WI38 (cell line): ENCODE data around the gene CD248.

Experiments
- H3K4me3 ChIP-seq: 2 replicates; pipeline ENCODE4 v1.5.1; 2011; ENCODE audit warnings: low read depth, mild to moderate bottlenecking, control low read depth, low read length
- CTCF ChIP-seq: IDR thresholded peaks from 2 replicates; pipeline ENCODE4 v1.5.1; 2012; ENCODE audit warnings: low read depth, mild to moderate bottlenecking, control low read depth, low read length

CD248 gene

DNA sequence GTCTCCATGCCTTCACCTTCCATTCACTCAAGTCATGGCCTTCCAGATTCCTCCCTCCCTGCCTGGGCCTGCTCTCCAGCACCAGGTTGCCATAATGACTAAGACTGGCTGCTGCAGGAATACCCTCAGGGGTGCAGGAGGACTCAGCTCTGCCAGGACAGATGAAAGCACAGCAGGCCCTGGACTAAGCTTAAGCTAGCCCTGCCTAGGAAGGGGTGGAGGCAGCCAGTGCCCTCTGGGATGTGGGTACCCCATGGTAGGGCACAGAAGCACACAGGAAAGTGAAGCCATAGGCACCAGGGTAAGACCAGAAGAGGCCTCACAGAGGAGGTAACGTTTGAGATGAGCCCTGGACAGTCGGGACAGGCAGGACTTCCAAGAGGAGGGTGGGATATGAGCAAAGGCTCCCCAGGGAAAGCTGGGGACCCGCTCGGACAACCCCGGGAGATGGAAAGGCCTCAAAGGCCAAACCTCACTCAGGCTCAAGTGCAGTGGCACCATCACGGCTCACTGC lies 22.4 kb upstream of the CD248 start:
- no peak overlapping the region for H3K4me3 ChIP-seq
- no peak for TF ChIP-seq CTCF

- TF ChIP-seq CTCF: no peak
- H3K4me3 ChIP-seq: no peak overlapping the region
Observed at GRCh38 chr11:66338276-66339161, 21.7 kb upstream of the CD248 start.

DNA sequence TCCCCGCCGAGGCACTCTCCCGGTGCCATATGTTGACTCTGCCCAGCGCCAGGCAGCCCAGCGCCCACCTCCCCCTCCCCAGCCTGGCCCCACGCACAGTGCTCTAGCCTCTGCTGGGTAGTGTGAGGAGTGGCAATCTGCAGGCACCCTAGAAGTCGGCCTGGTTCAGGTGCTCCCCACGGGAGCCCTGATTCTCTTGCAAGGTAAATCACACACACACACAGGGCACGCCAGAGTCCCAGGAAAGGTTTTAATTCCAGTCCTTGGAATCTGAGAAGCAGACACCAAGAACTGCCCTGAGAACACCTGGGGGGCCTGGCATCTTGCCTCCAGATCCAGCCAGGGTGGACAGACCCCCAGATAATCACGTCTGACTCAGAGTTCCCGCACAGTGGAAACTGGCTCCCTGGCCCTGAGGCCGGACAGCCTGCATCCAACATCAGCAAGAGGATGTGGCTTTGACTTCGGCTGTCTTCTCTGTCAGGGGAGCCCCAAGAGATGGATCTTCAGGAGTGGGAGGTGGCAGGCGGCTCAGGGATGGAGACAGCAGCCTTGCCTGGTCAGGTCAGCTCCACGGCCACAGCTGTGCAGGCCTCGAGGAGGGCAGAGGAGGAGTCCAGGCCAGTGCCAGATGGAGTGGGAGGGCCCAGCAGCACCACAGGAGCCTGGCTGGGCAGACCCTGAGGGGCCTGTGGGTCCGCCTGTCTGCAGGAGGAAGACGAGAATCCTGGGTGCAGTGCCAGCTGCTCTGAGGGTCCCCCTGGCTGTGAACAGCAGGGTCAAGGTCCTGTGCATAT lies 20.5 kb upstream of the CD248 start:
- no peak overlapping the region for H3K4me3 ChIP-seq
- TF ChIP-seq CTCF: no peak

- H3K4me3 ChIP-seq: peak within 1 kb of the TSS; percentile 87
- TF ChIP-seq CTCF: 0 out of 2 replicates have a peak, but pooled peaks have one; percentile 6
Observed at GRCh38 chr11:66336234-66337102, 19.6 kb upstream of the CD248 start, which contains the start of gene RIN1. RIN1 (minus strand) TSS chr11:66336434; CDS start chr11:66336402, 32 bp downstream.

DNA sequence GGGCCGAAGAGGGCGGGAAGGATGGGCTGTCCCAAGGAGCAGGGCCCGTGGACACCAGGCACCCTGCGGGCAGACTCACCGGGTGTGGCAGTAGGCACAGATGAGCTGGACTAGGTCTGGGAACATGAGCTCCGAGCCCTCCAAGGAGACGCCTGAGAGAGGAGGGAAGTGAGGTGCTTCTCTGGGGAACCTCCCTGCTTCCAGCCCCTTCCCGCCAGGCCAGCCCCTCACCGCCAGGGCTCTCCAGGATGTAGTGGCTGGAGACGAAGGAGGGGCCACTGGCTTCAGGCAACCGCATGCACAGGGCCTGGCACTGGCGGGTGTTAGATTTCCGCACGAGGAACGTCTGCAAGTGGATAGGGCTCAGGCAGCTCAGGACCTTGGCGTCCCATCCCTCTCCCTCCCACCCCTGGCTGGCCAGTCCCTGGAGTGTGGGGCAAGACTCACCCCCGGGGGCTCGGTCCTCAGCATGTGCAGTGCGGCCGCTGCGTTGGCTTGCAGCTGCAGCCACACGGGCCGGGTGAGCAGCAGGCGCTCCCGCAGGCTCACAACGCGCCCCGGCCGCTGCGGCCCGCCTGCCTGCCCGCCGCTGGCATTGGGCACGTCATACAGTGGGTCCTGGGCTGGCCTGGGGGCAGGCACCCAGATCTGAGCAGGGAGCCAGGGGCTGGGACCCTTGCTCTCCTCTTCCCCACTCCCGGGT lies 18.8 kb upstream of the CD248 start:
- no peak for TF ChIP-seq CTCF
- peak overlapping the region; percentile 87 for H3K4me3 ChIP-seq
